ENCODE measurements around the gene UST. TPM values are rescaled to one million over a fixed set of nuclear protein-coding genes. Genes with fewer than 3 reads are reported as not detected.

The UST gene
- polyA plus RNA-seq, 1 donor (not counting 4 experiments of a cell fraction or from before 2014, with no cell fraction given) = 6.1 TPM

- TF ChIP-seq EZH2 (IDR thresholded peaks at IDR 0.05; ENCODE audit: low read length) = no peak
- TF ChIP-seq CTCF (optimal IDR thresholded peaks at IDR 0.05 in 1 of 3, IDR thresholded peaks at IDR 0.05 in 1 of 3, conservative IDR thresholded peaks at IDR 0.05 in 1 of 3; ENCODE audit: extremely low read depth in 1 of 3, insufficient read depth in 2 of 3, low read length in 3 of 3) = no peak
- no peak overlapping the region for H2AFZ ChIP-seq (ENCODE audit: control insufficient read depth, low read length)
- dilution Hi-C loops (cut with MboI; ENCODE audit: extremely low pct_ligation_motif_present, low sequenced_read_pairs) = loop anchor here (25.0 kb wide), 1 partner anchor 337 kb away; the partner anchor contains the start of gene SUMO4
- no peaks in the 10 kb centered on the region for H3K9me3 ChIP-seq (ENCODE audit: control insufficient read depth, low read depth, low read length)
- H3K27me3 ChIP-seq (ENCODE audit: control insufficient read depth, extremely low read depth, insufficient read depth, low read length) = no peaks in the 10 kb centered on the region
- H3K79me2 ChIP-seq (ENCODE audit: control insufficient read depth, insufficient read depth, low read length) = no peaks in the 10 kb centered on the region
- H3K9ac ChIP-seq (ENCODE audit: control insufficient read depth, extremely low read depth, insufficient read depth, low read length) = no peak overlapping the region
- FAIRE-seq (no peak), DNase-seq (ENCODE audit: low read depth, low spot score) (no peak)
- H4K20me1 ChIP-seq (ENCODE audit: control insufficient read depth, extremely low read depth, insufficient read depth, low read length) = no peaks in the 10 kb centered on the region
- no peak overlapping the region for H3K27ac ChIP-seq (ENCODE audit: control insufficient read depth, insufficient read depth, low read length)
- no peak overlapping the region for H3K4me2 ChIP-seq (ENCODE audit: control insufficient read depth, extremely low read depth, insufficient read depth, low read depth, low read length)
- H3K4me1 ChIP-seq (ENCODE audit: control insufficient read depth, extremely low read depth, insufficient read depth, low read length) = peaks cover 4% of the 10 kb centered on the region
- H3K4me3 ChIP-seq (ENCODE audit: control insufficient read depth in 2 of 3, extremely low read depth in 1 of 3, insufficient read depth in 2 of 3, low read depth in 1 of 3, low read length in 3 of 3) = no peak overlapping the region
- H3K36me3 ChIP-seq (ENCODE audit: control insufficient read depth in 2 of 2, extremely low read depth in 1 of 2, insufficient read depth in 2 of 2, low read length in 2 of 2) = no peaks in the 10 kb centered on the region
- H3K9me1 ChIP-seq (ENCODE audit: control insufficient read depth, extremely low read depth, insufficient read depth, low read length) = no peaks in the 10 kb centered on the region
Measured at GRCh38 chr6:149074832-149075258, 328.0 kb downstream of the UST start.

- H3K27me3 ChIP-seq (ENCODE audit: control insufficient read depth, extremely low read depth, insufficient read depth, low read length) = no peaks in the 10 kb centered on the region
- H3K36me3 ChIP-seq (ENCODE audit: control insufficient read depth in 2 of 2, extremely low read depth in 1 of 2, insufficient read depth in 2 of 2, low read length in 2 of 2) = no peaks in the 10 kb centered on the region
- H3K4me1 ChIP-seq (ENCODE audit: control insufficient read depth, extremely low read depth, insufficient read depth, low read length) = peaks cover 13% of the 10 kb centered on the region
- H3K9ac ChIP-seq (ENCODE audit: control insufficient read depth, extremely low read depth, insufficient read depth, low read length) = no peak overlapping the region
- dilution Hi-C loops (cut with MboI; ENCODE audit: extremely low pct_ligation_motif_present, low sequenced_read_pairs) = loop anchor here (25.0 kb wide), 1 partner anchor 337 kb away; the partner anchor contains the start of gene SUMO4
- no peak overlapping the region for H3K4me3 ChIP-seq (ENCODE audit: control insufficient read depth in 2 of 3, extremely low read depth in 1 of 3, insufficient read depth in 2 of 3, low read depth in 1 of 3, low read length in 3 of 3)
- no peak overlapping the region for H2AFZ ChIP-seq (ENCODE audit: control insufficient read depth, low read length)
- FAIRE-seq (no peak), DNase-seq (ENCODE audit: low read depth, low spot score) (no peak)
- H3K4me2 ChIP-seq (ENCODE audit: control insufficient read depth, extremely low read depth, insufficient read depth, low read depth, low read length) = no peak overlapping the region
- H3K27ac ChIP-seq (ENCODE audit: control insufficient read depth, insufficient read depth, low read length) = no peak overlapping the region
- no peaks in the 10 kb centered on the region for H4K20me1 ChIP-seq (ENCODE audit: control insufficient read depth, extremely low read depth, insufficient read depth, low read length)
- H3K9me1 ChIP-seq (ENCODE audit: control insufficient read depth, extremely low read depth, insufficient read depth, low read length) = no peaks in the 10 kb centered on the region
- no peaks in the 10 kb centered on the region for H3K9me3 ChIP-seq (ENCODE audit: control insufficient read depth, low read depth, low read length)
- no peak for TF ChIP-seq EZH2 (IDR thresholded peaks at IDR 0.05; ENCODE audit: low read length)
- TF ChIP-seq CTCF (optimal IDR thresholded peaks at IDR 0.05 in 1 of 3, IDR thresholded peaks at IDR 0.05 in 1 of 3, conservative IDR thresholded peaks at IDR 0.05 in 1 of 3; ENCODE audit: extremely low read depth in 1 of 3, insufficient read depth in 2 of 3, low read length in 3 of 3) = no peak
- H3K79me2 ChIP-seq (ENCODE audit: control insufficient read depth, insufficient read depth, low read length) = no peaks in the 10 kb centered on the region
Measured at GRCh38 chr6:149075616-149076354, 329.0 kb downstream of the UST start.
